ENCODE results near the gene PCDHGA8. TPM values are rescaled to one million over a fixed set of nuclear protein-coding genes. Genes with fewer than 3 reads are reported as not detected.
"Not testable (repeated sequence)": the region's sequence is repeated elsewhere in the genome, so short reads cannot be mapped to it uniquely, and the experiment has no call there.

Gene PCDHGA8
- total RNA-seq, 1 donor: 0.10 TPM

DNA sequence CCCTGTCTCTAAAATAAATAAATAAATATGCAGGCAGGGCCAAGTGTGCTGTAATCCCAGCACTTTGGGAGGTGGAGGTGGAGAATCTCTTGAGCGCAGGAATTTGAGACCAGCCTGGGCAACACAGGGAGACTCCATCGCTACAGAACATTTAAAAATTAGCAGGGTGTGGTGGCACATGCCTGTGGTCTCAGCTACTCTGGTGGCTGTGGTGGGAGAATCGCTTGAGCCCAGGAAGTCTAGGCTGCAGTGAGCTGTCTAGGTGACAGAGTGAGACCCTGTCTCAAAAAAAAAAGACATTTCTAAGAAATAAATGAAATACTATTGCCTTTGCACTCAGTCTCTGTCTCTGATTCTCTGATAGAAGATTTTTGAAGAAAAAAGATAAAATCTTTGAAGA is 19.1 kb downstream of the PCDHGA8 start:
- H3K27me3 ChIP-seq (ENCODE audit: insufficient read depth, low read length): peaks cover 95% of the 10 kb centered on the region
- H3K4me1 ChIP-seq (ENCODE audit: insufficient read depth, low read length): peaks cover 11% of the 10 kb centered on the region
- no peak overlapping the region for H3K4me3 ChIP-seq (ENCODE audit: low read length)
- H3K9me3 ChIP-seq (ENCODE audit: low read depth, low read length): peaks cover 5% of the 10 kb centered on the region

DNA sequence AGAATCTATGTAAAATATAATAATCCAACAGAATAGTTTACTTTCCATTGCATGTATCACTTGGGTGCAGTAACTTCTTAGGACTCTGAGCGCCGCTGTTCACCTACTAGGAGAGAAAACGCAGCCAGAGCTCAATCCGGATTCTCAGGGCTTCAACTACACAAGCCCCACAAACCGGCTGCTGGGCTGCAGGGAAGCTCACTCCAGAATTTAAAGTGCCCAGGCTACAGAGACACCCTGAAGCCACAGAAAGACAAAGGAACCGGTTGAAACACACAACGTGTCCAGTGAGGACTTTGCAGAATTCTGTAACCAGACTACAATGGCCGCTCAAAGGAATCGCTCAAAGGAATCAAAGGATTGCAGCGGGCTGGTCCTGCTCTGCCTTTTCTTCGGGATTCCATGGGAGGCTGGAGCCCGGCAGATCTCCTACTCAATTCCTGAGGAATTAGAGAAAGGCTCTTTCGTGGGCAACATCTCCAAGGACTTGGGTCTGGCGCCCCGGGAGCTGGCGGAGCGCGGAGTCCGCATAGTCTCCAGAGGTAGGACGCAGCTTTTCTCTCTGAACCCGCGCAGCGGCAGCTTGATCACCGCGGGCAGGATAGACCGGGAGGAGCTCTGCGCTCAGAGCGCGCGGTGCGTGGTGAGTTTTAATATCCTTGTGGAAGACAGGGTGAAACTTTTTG is 20.6 kb downstream of the PCDHGA8 start, which contains the start of gene PCDHGA10:
Gene PCDHGA10 (plus strand): TSS at position 134 of the 686 bp plus-strand sequence. CDS start 189 bp downstream, at position 323.
- Histone ChIP-seq H3K9me3 (ENCODE audit: low read depth, low read length) (peaks cover 5% of the 10 kb centered on the region), H3K4me3 (ENCODE audit: low read length) (peak within 1 kb of the TSS; percentile 32), H3K4me1 (ENCODE audit: insufficient read depth, low read length) (peaks cover 16% of the 10 kb centered on the region), H3K27me3 (ENCODE audit: insufficient read depth, low read length) (peaks cover 95% of the 10 kb centered on the region)

DNA sequence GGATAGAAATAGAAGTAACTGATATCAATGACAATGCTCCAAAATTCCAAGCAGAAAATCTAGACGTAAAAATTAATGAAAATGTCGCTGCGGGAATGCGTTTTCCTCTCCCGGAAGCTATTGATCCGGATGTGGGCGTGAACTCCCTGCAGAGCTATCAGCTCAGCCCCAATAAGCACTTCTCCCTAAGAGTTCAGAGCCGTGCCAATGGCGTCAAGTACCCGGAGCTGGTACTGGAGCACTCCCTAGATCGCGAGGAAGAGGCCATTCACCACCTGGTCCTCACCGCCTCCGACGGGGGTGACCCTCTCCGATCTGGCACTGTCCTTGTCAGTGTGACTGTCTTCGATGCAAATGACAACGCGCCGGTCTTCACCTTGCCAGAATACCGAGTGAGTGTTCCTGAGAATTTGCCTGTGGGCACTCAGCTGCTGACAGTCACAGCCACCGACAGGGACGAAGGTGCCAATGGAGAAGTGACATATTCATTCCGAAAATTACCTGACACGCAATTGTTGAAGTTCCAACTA is 21.2 kb downstream of the PCDHGA8 start:
- Histone ChIP-seq H3K9me3 (ENCODE audit: low read depth, low read length) (peaks cover 5% of the 10 kb centered on the region), H3K27me3 (ENCODE audit: insufficient read depth, low read length) (peaks cover 95% of the 10 kb centered on the region), H3K4me1 (ENCODE audit: insufficient read depth, low read length) (peaks cover 17% of the 10 kb centered on the region), H3K4me3 (ENCODE audit: low read length) (peak overlapping the region; percentile 32)

DNA sequence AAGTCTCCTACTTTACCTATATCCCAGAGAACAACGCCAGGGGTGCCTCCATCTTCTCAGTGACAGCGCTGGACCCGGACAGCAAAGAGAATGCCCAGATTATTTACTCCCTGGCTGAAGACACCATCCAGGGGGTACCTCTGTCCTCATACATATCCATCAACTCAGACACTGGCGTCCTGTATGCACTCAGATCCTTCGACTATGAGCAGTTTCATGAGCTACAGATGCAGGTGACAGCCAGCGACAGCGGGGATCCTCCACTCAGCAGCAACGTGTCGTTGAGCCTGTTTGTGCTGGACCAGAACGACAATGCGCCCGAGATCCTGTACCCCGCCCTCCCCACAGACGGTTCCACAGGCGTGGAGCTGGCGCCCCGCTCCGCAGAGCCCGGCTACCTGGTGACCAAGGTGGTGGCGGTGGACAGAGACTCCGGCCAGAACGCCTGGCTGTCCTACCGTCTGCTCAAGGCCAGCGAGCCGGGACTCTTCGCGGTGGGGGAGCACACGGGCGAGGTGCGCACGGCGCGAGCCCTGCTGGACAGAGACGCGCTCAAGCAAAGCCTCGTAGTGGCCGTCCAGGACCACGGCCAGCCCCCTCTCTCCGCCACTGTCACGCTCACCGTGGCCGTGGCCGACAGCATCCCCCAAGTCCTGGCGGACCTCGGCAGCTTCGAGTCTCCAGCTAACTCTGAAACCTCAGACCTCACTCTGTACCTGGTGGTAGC is 22.3 kb downstream of the PCDHGA8 start:
- not testable (repeated sequence) for H3K9me3 ChIP-seq (ENCODE audit: low read depth, low read length); H3K4me3 ChIP-seq (ENCODE audit: low read length)
- H3K4me1 ChIP-seq (ENCODE audit: insufficient read depth, low read length): peaks cover 17% of the 10 kb centered on the region
- peaks cover 95% of the 10 kb centered on the region for H3K27me3 ChIP-seq (ENCODE audit: insufficient read depth, low read length)

DNA sequence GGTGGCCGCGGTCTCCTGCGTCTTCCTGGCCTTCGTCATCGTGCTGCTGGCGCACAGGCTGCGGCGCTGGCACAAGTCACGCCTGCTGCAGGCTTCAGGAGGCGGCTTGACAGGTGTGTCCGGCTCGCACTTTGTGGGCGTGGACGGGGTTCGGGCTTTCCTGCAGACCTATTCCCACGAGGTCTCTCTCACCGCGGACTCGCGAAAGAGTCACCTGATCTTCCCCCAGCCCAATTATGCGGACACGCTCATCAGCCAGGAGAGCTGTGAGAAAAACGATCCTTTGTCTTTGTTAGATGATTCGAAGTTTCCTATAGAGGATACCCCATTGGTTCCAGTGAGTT is 22.8 kb downstream of the PCDHGA8 start:
- H3K9me3 ChIP-seq (ENCODE audit: low read depth, low read length); H3K4me3 ChIP-seq (ENCODE audit: low read length): not testable (repeated sequence)
- H3K27me3 ChIP-seq (ENCODE audit: insufficient read depth, low read length): peaks cover 95% of the 10 kb centered on the region
- peaks cover 17% of the 10 kb centered on the region for H3K4me1 ChIP-seq (ENCODE audit: insufficient read depth, low read length)

DNA sequence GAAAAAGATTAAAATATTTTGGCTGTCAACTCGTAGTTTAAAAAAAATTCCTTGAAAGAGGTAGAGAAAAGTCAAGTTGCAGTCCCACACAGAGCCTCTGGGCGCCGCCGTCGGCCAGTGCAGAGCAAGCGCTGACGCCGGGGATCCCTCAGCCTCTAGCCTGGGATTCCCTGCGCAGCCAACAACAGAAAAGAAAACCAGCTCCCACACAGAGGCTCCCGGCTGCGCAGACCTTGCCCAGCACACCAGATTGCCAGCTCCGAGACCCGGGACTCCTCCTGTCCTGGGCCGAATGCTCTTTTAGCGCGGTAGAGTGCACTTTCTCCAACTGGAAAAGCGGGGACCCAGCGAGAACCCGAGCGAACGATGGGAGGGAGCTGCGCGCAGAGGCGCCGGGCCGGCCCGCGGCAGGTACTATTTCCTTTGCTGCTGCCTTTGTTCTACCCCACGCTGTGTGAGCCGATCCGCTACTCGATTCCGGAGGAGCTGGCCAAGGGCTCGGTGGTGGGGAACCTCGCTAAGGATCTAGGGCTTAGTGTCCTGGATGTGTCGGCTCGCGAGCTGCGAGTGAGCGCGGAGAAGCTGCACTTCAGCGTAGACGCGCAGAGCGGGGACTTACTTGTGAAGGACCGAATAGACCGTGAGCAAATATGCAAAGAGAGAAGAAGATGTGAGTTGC is 25.2 kb downstream of the PCDHGA8 start, which contains the start of gene PCDHGB7:
Gene PCDHGB7 (plus strand): TSS at position 184 of the 679 bp plus-strand sequence. CDS start 183 bp downstream, at position 367.
- not testable (repeated sequence) for H3K9me3 ChIP-seq (ENCODE audit: low read depth, low read length); H3K4me3 ChIP-seq (ENCODE audit: low read length)
- Histone ChIP-seq H3K27me3 (ENCODE audit: insufficient read depth, low read length) (peaks cover 98% of the 10 kb centered on the region), H3K4me1 (ENCODE audit: insufficient read depth, low read length) (peaks cover 23% of the 10 kb centered on the region)

DNA sequence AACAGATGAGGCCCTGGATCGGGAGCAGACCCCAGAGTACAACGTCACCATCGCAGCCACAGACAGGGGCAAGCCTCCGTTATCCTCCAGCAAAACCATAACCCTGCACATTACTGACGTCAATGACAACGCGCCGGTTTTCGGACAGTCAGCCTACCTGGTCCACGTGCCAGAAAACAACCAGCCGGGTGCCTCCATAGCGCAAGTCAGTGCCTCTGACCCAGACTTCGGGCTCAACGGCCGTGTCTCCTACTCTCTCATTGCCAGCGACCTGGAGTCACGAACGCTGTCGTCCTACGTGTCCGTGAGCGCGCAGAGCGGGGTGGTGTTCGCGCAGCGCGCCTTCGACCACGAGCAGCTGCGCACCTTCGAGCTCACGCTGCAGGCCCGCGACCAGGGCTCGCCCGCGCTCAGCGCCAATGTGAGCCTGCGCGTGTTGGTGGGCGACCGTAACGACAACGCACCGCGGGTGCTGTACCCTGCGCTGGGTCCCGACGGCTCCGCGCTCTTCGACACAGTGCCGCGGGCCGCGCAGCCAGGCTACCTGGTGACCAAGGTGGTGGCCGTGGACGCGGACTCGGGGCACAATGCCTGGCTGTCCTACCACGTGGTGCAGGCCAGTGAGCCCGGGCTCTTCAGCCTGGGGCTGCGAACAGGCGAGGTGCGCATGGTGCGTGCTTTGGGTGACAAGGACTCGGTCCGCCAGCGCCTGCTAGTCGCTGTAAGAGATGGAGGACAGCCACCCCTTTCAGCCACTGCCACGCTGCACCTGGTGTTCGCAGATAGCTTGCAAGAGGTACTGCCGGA is 26.8 kb downstream of the PCDHGA8 start:
- no peaks in the 10 kb centered on the region for H3K9me3 ChIP-seq (ENCODE audit: low read depth, low read length)
- H3K27me3 ChIP-seq (ENCODE audit: insufficient read depth, low read length): peaks cover 95% of the 10 kb centered on the region
- H3K4me3 ChIP-seq (ENCODE audit: low read length): no peak overlapping the region
- peaks cover 12% of the 10 kb centered on the region for H3K4me1 ChIP-seq (ENCODE audit: insufficient read depth, low read length)

DNA sequence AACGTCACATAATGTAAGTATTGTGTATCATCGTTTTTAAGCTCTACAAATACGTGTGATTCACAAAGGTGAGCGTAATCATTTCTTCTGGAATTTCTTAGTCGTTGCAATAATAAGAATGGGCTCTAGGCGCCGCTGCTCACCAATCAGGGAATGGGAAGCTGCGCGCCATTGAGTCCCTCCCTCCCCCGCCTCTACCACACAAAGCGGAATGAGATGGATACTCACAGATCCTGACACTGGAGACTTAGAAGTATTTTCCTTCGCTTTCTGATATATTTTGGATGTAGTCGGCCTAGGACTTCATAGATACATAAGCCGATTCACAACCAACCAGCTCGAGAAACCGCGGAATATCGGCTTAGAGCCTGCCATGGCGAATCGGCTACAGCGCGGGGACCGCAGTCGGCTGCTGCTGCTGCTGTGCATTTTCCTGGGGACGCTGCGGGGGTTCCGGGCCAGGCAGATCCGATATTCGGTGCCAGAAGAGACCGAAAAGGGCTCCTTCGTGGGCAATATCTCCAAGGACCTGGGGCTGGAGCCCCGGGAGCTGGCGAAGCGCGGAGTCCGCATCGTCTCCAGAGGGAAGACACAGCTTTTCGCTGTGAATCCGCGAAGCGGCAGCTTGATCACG is 28.5 kb downstream of the PCDHGA8 start, which contains the start of gene PCDHGA11:
Gene PCDHGA11 (plus strand): TSS at position 197 of the 634 bp plus-strand sequence. CDS start 177 bp downstream, at position 374.
- peaks cover 12% of the 10 kb centered on the region for H3K4me1 ChIP-seq (ENCODE audit: insufficient read depth, low read length)
- peaks cover 97% of the 10 kb centered on the region for H3K27me3 ChIP-seq (ENCODE audit: insufficient read depth, low read length)
- H3K4me3 ChIP-seq (ENCODE audit: low read length): peak within 1 kb of the TSS; percentile 25
- H3K9me3 ChIP-seq (ENCODE audit: low read depth, low read length): no peaks in the 10 kb centered on the region

DNA sequence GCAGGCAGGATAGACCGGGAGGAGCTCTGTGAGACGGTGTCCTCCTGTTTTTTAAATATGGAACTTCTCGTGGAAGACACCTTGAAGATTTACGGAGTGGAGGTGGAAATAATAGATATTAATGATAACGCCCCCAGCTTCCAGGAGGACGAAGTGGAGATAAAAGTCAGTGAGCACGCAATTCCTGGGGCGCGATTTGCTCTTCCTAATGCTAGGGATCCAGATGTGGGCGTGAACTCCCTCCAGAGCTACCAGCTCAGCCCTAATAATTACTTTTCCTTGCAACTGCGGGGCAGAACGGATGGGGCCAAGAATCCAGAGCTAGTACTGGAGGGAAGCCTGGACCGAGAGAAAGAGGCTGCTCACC is 29.0 kb downstream of the PCDHGA8 start:
- no peaks in the 10 kb centered on the region for H3K9me3 ChIP-seq (ENCODE audit: low read depth, low read length)
- H3K27me3 ChIP-seq (ENCODE audit: insufficient read depth, low read length): peaks cover 97% of the 10 kb centered on the region
- peaks cover 12% of the 10 kb centered on the region for H3K4me1 ChIP-seq (ENCODE audit: insufficient read depth, low read length)

DNA sequence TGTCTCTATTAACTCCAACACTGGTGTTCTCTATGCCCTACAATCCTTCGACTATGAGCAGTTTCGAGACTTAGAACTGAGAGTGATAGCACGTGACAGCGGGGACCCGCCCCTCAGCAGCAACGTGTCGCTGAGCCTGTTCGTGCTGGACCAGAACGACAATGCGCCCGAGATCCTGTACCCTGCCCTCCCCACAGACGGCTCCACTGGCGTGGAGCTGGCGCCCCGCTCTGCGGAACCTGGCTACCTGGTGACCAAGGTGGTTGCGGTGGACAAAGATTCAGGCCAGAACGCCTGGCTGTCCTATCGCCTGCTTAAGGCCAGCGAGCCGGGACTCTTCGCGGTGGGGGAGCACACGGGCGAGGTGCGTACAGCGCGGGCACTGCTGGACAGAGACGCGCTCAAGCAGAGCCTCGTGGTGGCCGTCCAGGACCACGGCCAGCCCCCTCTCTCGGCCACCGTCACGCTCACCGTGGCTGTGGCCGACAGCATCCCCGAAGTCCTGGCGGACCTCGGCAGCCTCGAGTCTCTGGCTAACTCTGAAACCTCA is 30.4 kb downstream of the PCDHGA8 start:
- Histone ChIP-seq H3K4me1 (ENCODE audit: insufficient read depth, low read length) (peaks cover 8% of the 10 kb centered on the region), H3K27me3 (ENCODE audit: insufficient read depth, low read length) (peaks cover 97% of the 10 kb centered on the region), H3K4me3 (ENCODE audit: low read length) (no peak overlapping the region), H3K9me3 (ENCODE audit: low read depth, low read length) (no peaks in the 10 kb centered on the region)

More for the DNA sequence above, 29.0 kb downstream of the PCDHGA8 start:
- H3K4me3 ChIP-seq (ENCODE audit: low read length): peak overlapping the region; percentile 25

DNA sequence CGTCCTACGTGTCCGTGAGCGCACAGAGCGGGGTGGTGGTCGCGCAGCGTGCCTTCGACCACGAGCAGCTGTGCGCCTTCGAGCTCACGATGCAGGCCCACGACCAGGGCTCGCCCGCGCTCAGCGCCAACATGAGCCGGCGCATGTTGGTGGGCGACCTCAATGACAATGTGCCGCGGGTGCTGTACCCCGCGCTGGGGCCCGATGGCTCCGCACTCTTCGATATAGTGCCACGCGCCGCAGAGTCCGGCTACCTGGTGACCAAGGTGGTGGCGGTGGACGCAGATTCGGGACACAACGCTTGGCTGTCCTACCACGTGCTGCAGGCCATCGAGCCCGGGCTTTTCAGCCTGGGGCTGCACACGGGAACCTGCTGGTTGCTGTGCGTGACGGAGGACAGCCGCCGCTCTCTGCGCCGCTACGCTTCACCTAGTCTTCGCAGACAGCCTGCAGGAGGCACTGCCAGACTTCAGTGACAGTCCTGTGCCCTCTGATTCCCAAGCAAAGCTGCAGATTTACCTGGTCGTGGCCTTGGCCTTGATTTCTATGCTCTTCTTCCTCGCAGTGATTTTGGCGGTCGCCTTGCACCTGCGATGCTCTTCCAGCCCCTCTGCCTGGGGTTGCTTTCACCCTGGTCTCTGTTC is 35.5 kb downstream of the PCDHGA8 start:
- Histone ChIP-seq H3K4me1 (ENCODE audit: insufficient read depth, low read length) (peaks cover 12% of the 10 kb centered on the region), H3K9me3 (ENCODE audit: low read depth, low read length) (no peaks in the 10 kb centered on the region), H3K27me3 (ENCODE audit: insufficient read depth, low read length) (peaks cover 92% of the 10 kb centered on the region), H3K4me3 (ENCODE audit: low read length) (no peak overlapping the region)

DNA sequence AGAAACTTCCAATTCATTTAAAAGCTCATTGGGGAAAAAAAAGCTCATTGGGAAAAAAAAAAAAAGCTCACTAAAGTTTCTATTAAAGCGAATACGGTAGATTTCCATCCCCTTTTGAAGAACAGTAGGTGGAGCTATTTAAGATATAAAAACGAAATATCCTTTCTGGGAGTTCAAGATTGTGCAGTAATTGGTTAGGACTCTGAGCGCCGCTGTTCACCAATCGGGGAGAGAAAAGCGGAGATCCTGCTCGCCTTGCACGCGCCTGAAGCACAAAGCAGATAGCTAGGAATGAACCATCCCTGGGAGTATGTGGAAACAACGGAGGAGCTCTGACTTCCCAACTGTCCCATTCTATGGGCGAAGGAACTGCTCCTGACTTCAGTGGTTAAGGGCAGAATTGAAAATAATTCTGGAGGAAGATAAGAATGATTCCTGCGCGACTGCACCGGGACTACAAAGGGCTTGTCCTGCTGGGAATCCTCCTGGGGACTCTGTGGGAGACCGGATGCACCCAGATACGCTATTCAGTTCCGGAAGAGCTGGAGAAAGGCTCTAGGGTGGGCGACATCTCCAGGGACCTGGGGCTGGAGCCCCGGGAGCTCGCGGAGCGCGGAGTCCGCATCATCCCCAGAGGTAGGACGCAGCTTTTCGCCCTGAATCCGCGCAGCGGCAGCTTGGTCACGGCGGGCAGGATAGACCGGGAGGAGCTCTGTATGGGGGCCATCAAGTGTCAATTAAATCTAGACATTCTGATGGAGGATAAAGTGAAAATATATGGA is 38.1 kb downstream of the PCDHGA8 start, which contains the start of gene PCDHGA12:
Gene PCDHGA12 (plus strand): TSS at position 176 of the 782 bp plus-strand sequence. CDS start 253 bp downstream, at position 429.
- Histone ChIP-seq H3K4me1 (ENCODE audit: insufficient read depth, low read length) (peaks cover 12% of the 10 kb centered on the region), H3K4me3 (ENCODE audit: low read length) (no peak within 1 kb of the TSS), H3K27me3 (ENCODE audit: insufficient read depth, low read length) (peaks cover 89% of the 10 kb centered on the region), H3K9me3 (ENCODE audit: low read depth, low read length) (no peaks in the 10 kb centered on the region)

DNA sequence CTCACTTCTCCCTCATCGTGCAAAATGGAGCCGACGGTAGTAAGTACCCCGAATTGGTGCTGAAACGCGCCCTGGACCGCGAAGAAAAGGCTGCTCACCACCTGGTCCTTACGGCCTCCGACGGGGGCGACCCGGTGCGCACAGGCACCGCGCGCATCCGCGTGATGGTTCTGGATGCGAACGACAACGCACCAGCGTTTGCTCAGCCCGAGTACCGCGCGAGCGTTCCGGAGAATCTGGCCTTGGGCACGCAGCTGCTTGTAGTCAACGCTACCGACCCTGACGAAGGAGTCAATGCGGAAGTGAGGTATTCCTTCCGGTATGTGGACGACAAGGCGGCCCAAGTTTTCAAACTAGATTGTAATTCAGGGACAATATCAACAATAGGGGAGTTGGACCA is 38.9 kb downstream of the PCDHGA8 start:
- peaks cover 88% of the 10 kb centered on the region for H3K27me3 ChIP-seq (ENCODE audit: insufficient read depth, low read length)
- H3K4me3 ChIP-seq (ENCODE audit: low read length): no peak overlapping the region
- H3K4me1 ChIP-seq (ENCODE audit: insufficient read depth, low read length): peaks cover 12% of the 10 kb centered on the region
- no peaks in the 10 kb centered on the region for H3K9me3 ChIP-seq (ENCODE audit: low read depth, low read length)
